Stimulated activated CD8-positive, alpha-beta memory T cell treated with anti-CD3 and anti-CD28 coated beads, Interleukin-12 subunit alpha, Interleukin-12 subunit beta, amount 100 ng/mL, for 24 hours (primary cell): ENCODE results near the gene CMTM8.
"Not testable (repeated sequence)": the region's sequence is repeated elsewhere in the genome, so short reads cannot be mapped to it uniquely, and the experiment has no call there.

Experiments used
- DNase-seq: peaks from one replicate; pipeline ENCODE4 v3.0.0-alpha.2; 2020; ENCODE audit errors: extremely low read depth

The CMTM8 gene

GRCh38 chr3:32228743-32229142, 9.7 kb upstream of the CMTM8 start:
- DNase-seq, result not testable (repeated sequence)

- no peak for DNase-seq
These were observed 8.9 kb upstream of the CMTM8 start for GRCh38 chr3:32229565-32229964.

GRCh38 chr3:32236377-32236776, 2.1 kb upstream of the CMTM8 start:
- no peak for DNase-seq

GRCh38 chr3:32237670-32238452, 619 bp upstream of the CMTM8 start:
- no peak for DNase-seq

GRCh38 chr3:32239307-32240158, 1.1 kb downstream of the CMTM8 start:
- DNase-seq, result no peak

- no peak for DNase-seq
These were observed 1.7 kb downstream of the CMTM8 start for GRCh38 chr3:32240159-32240545.

- no peak for DNase-seq
These were observed 2.6 kb downstream of the CMTM8 start for GRCh38 chr3:32241100-32241499.

- DNase-seq, result no peak
These were observed 5.0 kb downstream of the CMTM8 start for GRCh38 chr3:32243519-32243918.

GRCh38 chr3:32245200-32245599, 6.7 kb downstream of the CMTM8 start:
- DNase-seq, result no peak

GRCh38 chr3:32246079-32246675, 7.7 kb downstream of the CMTM8 start:
- DNase-seq, result no peak

- no peak for DNase-seq
These were observed 10.8 kb downstream of the CMTM8 start for GRCh38 chr3:32249184-32249782.

GRCh38 chr3:32254268-32254667, 15.8 kb downstream of the CMTM8 start:
- no peak for DNase-seq

GRCh38 chr3:32255345-32255744, 16.9 kb downstream of the CMTM8 start:
- DNase-seq, result no peak

- DNase-seq, result no peak
These were observed 17.7 kb downstream of the CMTM8 start for GRCh38 chr3:32256206-32256605.

GRCh38 chr3:32257042-32257441, 18.6 kb downstream of the CMTM8 start:
- no peak for DNase-seq

GRCh38 chr3:32257641-32258438, 19.4 kb downstream of the CMTM8 start:
- DNase-seq, result no peak

- DNase-seq, result no peak
These were observed 20.4 kb downstream of the CMTM8 start for GRCh38 chr3:32258869-32259268.

GRCh38 chr3:32261545-32261944, 23.1 kb downstream of the CMTM8 start:
- no peak for DNase-seq

GRCh38 chr3:32262201-32262600, 23.7 kb downstream of the CMTM8 start:
- DNase-seq, result no peak

- DNase-seq, result no peak
These were observed 35.8 kb downstream of the CMTM8 start for GRCh38 chr3:32274306-32274705.

GRCh38 chr3:32275506-32275905, 37.0 kb downstream of the CMTM8 start:
- no peak for DNase-seq
